ENCODE data around the gene LRIG1.

The LRIG1 gene

GRCh38 chr3:66400411-66401156 is 100.2 kb downstream of the LRIG1 start:
- DNase-seq (ENCODE audit: extremely low read depth, insufficient read length) = no peak
- H3K36me3 ChIP-seq (ENCODE audit: control insufficient read depth, insufficient read depth, low read length) = peaks cover 18% of the 10 kb centered on the region
- H3K4me3 ChIP-seq (replicated peaks; ENCODE audit: low read depth, low read length) = no peak overlapping the region
- no peaks in the 10 kb centered on the region for H3K27me3 ChIP-seq (replicated peaks; ENCODE audit: control insufficient read depth, insufficient read depth, low read length)
- no peak for TF ChIP-seq CTCF (IDR thresholded peaks at IDR 0.05; ENCODE audit: insufficient read depth, low read length, poor library complexity, severe bottlenecking)

- Histone ChIP-seq H3K27me3 (replicated peaks; ENCODE audit: control insufficient read depth, insufficient read depth, low read length) (no peaks in the 10 kb centered on the region), H3K4me3 (replicated peaks; ENCODE audit: low read depth, low read length) (no peak overlapping the region), H3K36me3 (ENCODE audit: control insufficient read depth, insufficient read depth, low read length) (peaks cover 15% of the 10 kb centered on the region)
- no peak for DNase-seq (ENCODE audit: extremely low read depth, insufficient read length)
- TF ChIP-seq CTCF (IDR thresholded peaks at IDR 0.05; ENCODE audit: insufficient read depth, low read length, poor library complexity, severe bottlenecking) = no peak
These were observed 101.1 kb downstream of the LRIG1 start for GRCh38 chr3:66399529-66400232.

- H3K36me3 ChIP-seq (ENCODE audit: control insufficient read depth, insufficient read depth, low read length) = peaks cover 11% of the 10 kb centered on the region
- TF ChIP-seq CTCF (IDR thresholded peaks at IDR 0.05; ENCODE audit: insufficient read depth, low read length, poor library complexity, severe bottlenecking) = no peak
- DNase-seq (ENCODE audit: extremely low read depth, insufficient read length) = no peak
These were observed 102.4 kb downstream of the LRIG1 start for GRCh38 chr3:66398228-66399025.

GRCh38 chr3:66397745-66398144 is 103.1 kb downstream of the LRIG1 start:
- Histone ChIP-seq H3K36me3 (ENCODE audit: control insufficient read depth, insufficient read depth, low read length) (peaks cover 11% of the 10 kb centered on the region), H3K4me3 (replicated peaks; ENCODE audit: low read depth, low read length) (no peak overlapping the region), H3K27me3 (replicated peaks; ENCODE audit: control insufficient read depth, insufficient read depth, low read length) (no peaks in the 10 kb centered on the region)
- no peak for DNase-seq (ENCODE audit: extremely low read depth, insufficient read length)
- TF ChIP-seq CTCF (IDR thresholded peaks at IDR 0.05; ENCODE audit: insufficient read depth, low read length, poor library complexity, severe bottlenecking) = no peak

More at GRCh38 chr3:66398228-66399025, 102.4 kb downstream of the LRIG1 start:
- Histone ChIP-seq H3K4me3 (replicated peaks; ENCODE audit: low read depth, low read length) (no peak overlapping the region), H3K27me3 (replicated peaks; ENCODE audit: control insufficient read depth, insufficient read depth, low read length) (no peaks in the 10 kb centered on the region)

- peaks cover 11% of the 10 kb centered on the region for H3K36me3 ChIP-seq (ENCODE audit: control insufficient read depth, insufficient read depth, low read length)
- H3K27me3 ChIP-seq (replicated peaks; ENCODE audit: control insufficient read depth, insufficient read depth, low read length) = no peaks in the 10 kb centered on the region
- no peak for TF ChIP-seq CTCF (IDR thresholded peaks at IDR 0.05; ENCODE audit: insufficient read depth, low read length, poor library complexity, severe bottlenecking)
- DNase-seq (ENCODE audit: extremely low read depth, insufficient read length) = no peak
- no peak overlapping the region for H3K4me3 ChIP-seq (replicated peaks; ENCODE audit: low read depth, low read length)
These were observed 103.9 kb downstream of the LRIG1 start for GRCh38 chr3:66396888-66397287.

Measured in GM06990 (cell line).